ENCODE measurements around the gene IL16. TPM values are rescaled to one million over a fixed set of nuclear protein-coding genes. Genes with fewer than 3 reads are reported as not detected.

The IL16 gene
- total RNA-seq, 1 donor from 2014 or later, result 29.6 TPM

GRCh38 chr15:81274931-81275707 lies 78.4 kb downstream of the IL16 start:
- H3K36me3 Mint-ChIP-seq (ENCODE audit: low read depth, unreplicated experiment), result peaks cover 33% of the 10 kb centered on the region
- H3K4me1 Mint-ChIP-seq (ENCODE audit: unreplicated experiment), result peaks cover 6% of the 10 kb centered on the region

GRCh38 chr15:81275711-81276392 lies 79.2 kb downstream of the IL16 start:
- Mint-ChIP-seq H3K27me3 (ENCODE audit: unreplicated experiment) (peaks cover 2% of the 10 kb centered on the region), H3K4me3 (ENCODE audit: unreplicated experiment) (no peak overlapping the region), H3K36me3 (ENCODE audit: low read depth, unreplicated experiment) (peaks cover 29% of the 10 kb centered on the region), H3K4me1 (ENCODE audit: unreplicated experiment) (peaks cover 6% of the 10 kb centered on the region), H3K9me3 (ENCODE audit: unreplicated experiment) (peaks cover 8% of the 10 kb centered on the region), H3K27ac (ENCODE audit: unreplicated experiment) (peak overlapping the region; percentile 32)
- no peak for DNase-seq (ENCODE audit: low spot score)
- TF ChIP-seq CTCF (IDR thresholded peaks at IDR 0.05; ENCODE audit: unreplicated experiment), result no peak

More at GRCh38 chr15:81274931-81275707, 78.4 kb downstream of the IL16 start:
- Mint-ChIP-seq H3K27ac (ENCODE audit: unreplicated experiment) (peak overlapping the region; percentile 67), H3K4me3 (ENCODE audit: unreplicated experiment) (no peak overlapping the region), H3K27me3 (ENCODE audit: unreplicated experiment) (peaks cover 2% of the 10 kb centered on the region), H3K9me3 (ENCODE audit: unreplicated experiment) (peaks cover 8% of the 10 kb centered on the region)
- peak; percentile 85 for DNase-seq (ENCODE audit: low spot score)
- peak; percentile 76 for TF ChIP-seq CTCF (IDR thresholded peaks at IDR 0.05; ENCODE audit: unreplicated experiment)

GRCh38 chr15:81276967-81277366 lies 80.3 kb downstream of the IL16 start:
- Mint-ChIP-seq H3K9me3 (ENCODE audit: unreplicated experiment) (peaks cover 8% of the 10 kb centered on the region), H3K4me1 (ENCODE audit: unreplicated experiment) (peaks cover 6% of the 10 kb centered on the region), H3K4me3 (ENCODE audit: unreplicated experiment) (peak overlapping the region; percentile 80), H3K27ac (ENCODE audit: unreplicated experiment) (no peak overlapping the region), H3K27me3 (ENCODE audit: unreplicated experiment) (peaks cover 4% of the 10 kb centered on the region), H3K36me3 (ENCODE audit: low read depth, unreplicated experiment) (peaks cover 38% of the 10 kb centered on the region)
- no peak for TF ChIP-seq CTCF (IDR thresholded peaks at IDR 0.05; ENCODE audit: unreplicated experiment)
- DNase-seq (ENCODE audit: low spot score), result no peak

GRCh38 chr15:81277851-81278250 lies 81.2 kb downstream of the IL16 start:
- Mint-ChIP-seq H3K9me3 (ENCODE audit: unreplicated experiment) (peaks cover 8% of the 10 kb centered on the region), H3K4me1 (ENCODE audit: unreplicated experiment) (peaks cover 6% of the 10 kb centered on the region), H3K36me3 (ENCODE audit: low read depth, unreplicated experiment) (peaks cover 41% of the 10 kb centered on the region), H3K27ac (ENCODE audit: unreplicated experiment) (no peak overlapping the region), H3K4me3 (ENCODE audit: unreplicated experiment) (no peak overlapping the region), H3K27me3 (ENCODE audit: unreplicated experiment) (peaks cover 6% of the 10 kb centered on the region)
- no peak for DNase-seq (ENCODE audit: low spot score)
- TF ChIP-seq CTCF (IDR thresholded peaks at IDR 0.05; ENCODE audit: unreplicated experiment), result no peak

Measured in endothelial cell (in vitro differentiated cells).